ENCODE data around the gene KIF5A.
"Not testable (repeated sequence)": the region's sequence is repeated elsewhere in the genome, so short reads cannot be mapped to it uniquely, and the experiment has no call there.

The KIF5A gene

GRCh38 chr12:57513266-57513665 lies 36.6 kb upstream of the KIF5A start:
- Histone ChIP-seq H2BK15ac (ENCODE audit: low read length) (no peak overlapping the region), H3K23ac (ENCODE audit: low read depth, low read length, poor library complexity) (no peak overlapping the region), H3K4me1 (ENCODE audit: control insufficient read depth in 2 of 2, insufficient read depth in 1 of 2, low read depth in 1 of 2, low read length in 2 of 2) (no peaks in the 10 kb centered on the region), H3K79me1 (ENCODE audit: low read depth, low read length) (no peaks in the 10 kb centered on the region), H3K36me3 (replicated peaks in 1 of 2; ENCODE audit: control insufficient read depth in 2 of 2, insufficient read depth in 2 of 2, low read length in 2 of 2) (peaks cover 47 to 96% of the 10 kb centered on the region in 2 donors), H4K8ac (ENCODE audit: low read depth, low read length) (no peak overlapping the region), H4K91ac (ENCODE audit: low read depth, low read length, poor library complexity) (no peak overlapping the region), H3K27me3 (ENCODE audit: control insufficient read depth in 3 of 3, insufficient read depth in 3 of 3, low read depth in 1 of 3, low read length in 3 of 3) (no peaks in the 10 kb centered on the region), H3K4me2 (ENCODE audit: insufficient read depth, low read length, poor library complexity, severe bottlenecking) (no peak overlapping the region), H2BK120ac (ENCODE audit: low read depth, low read length) (no peak overlapping the region), H3K9ac (ENCODE audit: low read depth, low read length, poor library complexity) (no peak overlapping the region), H3K4ac (ENCODE audit: low read length) (no peak overlapping the region), H2BK12ac (ENCODE audit: low read length) (no peak overlapping the region), H3K9me3 (replicated peaks in 1 of 2; ENCODE audit: control insufficient read depth in 2 of 2, insufficient read depth in 1 of 2, low read depth in 1 of 2, low read length in 2 of 2) (peaks cover 0 to 2% of the 10 kb centered on the region in 2 donors), H3K4me3 (ENCODE audit: low read length in 2 of 2) (no peak overlapping the region), H2BK5ac (ENCODE audit: low read length) (no peak overlapping the region), H3K14ac (ENCODE audit: low read length) (no peak overlapping the region), H3K18ac (ENCODE audit: low read length) (no peak overlapping the region), H3K27ac (replicated peaks; ENCODE audit: low read length) (no peak overlapping the region), H2AFZ (ENCODE audit: low read length) (no peak overlapping the region), H2AK5ac (ENCODE audit: low read depth, low read length) (no peak overlapping the region)
- no CpG with 5 or more reads among the region's 5 CpGs for WGBS, 2 donors (ENCODE audit: extremely low coverage in 2 of 2, insufficient read length in 2 of 2, insufficient replicate concordance in 1 of 2)
- DNase-seq (ENCODE audit: low spot score) = no peak

GRCh38 chr12:57513677-57514076 lies 36.2 kb upstream of the KIF5A start:
- not testable (repeated sequence) for H3K79me1 ChIP-seq (ENCODE audit: low read depth, low read length); H4K8ac ChIP-seq (ENCODE audit: low read depth, low read length); DNase-seq (ENCODE audit: low spot score); H2BK5ac ChIP-seq (ENCODE audit: low read length); H3K4me3 ChIP-seq (ENCODE audit: low read length in 2 of 2); H3K23ac ChIP-seq (ENCODE audit: low read depth, low read length, poor library complexity); H3K18ac ChIP-seq (ENCODE audit: low read length); H2BK15ac ChIP-seq (ENCODE audit: low read length); H2AK5ac ChIP-seq (ENCODE audit: low read depth, low read length); H4K91ac ChIP-seq (ENCODE audit: low read depth, low read length, poor library complexity); H2BK120ac ChIP-seq (ENCODE audit: low read depth, low read length); H3K4ac ChIP-seq (ENCODE audit: low read length); H3K27ac ChIP-seq (replicated peaks; ENCODE audit: low read length); H3K9me3 ChIP-seq (replicated peaks in 1 of 2; ENCODE audit: control insufficient read depth in 2 of 2, insufficient read depth in 1 of 2, low read depth in 1 of 2, low read length in 2 of 2); H2BK12ac ChIP-seq (ENCODE audit: low read length); H3K9ac ChIP-seq (ENCODE audit: low read depth, low read length, poor library complexity); H3K4me2 ChIP-seq (ENCODE audit: insufficient read depth, low read length, poor library complexity, severe bottlenecking); H3K14ac ChIP-seq (ENCODE audit: low read length); H2AFZ ChIP-seq (ENCODE audit: low read length); H3K27me3 ChIP-seq (ENCODE audit: control insufficient read depth in 3 of 3, insufficient read depth in 3 of 3, low read depth in 1 of 3, low read length in 3 of 3); H3K4me1 ChIP-seq (ENCODE audit: control insufficient read depth in 2 of 2, insufficient read depth in 1 of 2, low read depth in 1 of 2, low read length in 2 of 2)
- peaks cover 47 to 97% of the 10 kb centered on the region in 2 donors for H3K36me3 ChIP-seq (replicated peaks in 1 of 2; ENCODE audit: control insufficient read depth in 2 of 2, insufficient read depth in 2 of 2, low read length in 2 of 2)
- no CpG with 5 or more reads among the region's 6 CpGs for WGBS, 2 donors (ENCODE audit: extremely low coverage in 2 of 2, insufficient read length in 2 of 2, insufficient replicate concordance in 1 of 2)

- H2BK12ac ChIP-seq (ENCODE audit: low read length); H3K9ac ChIP-seq (ENCODE audit: low read depth, low read length, poor library complexity); H2BK120ac ChIP-seq (ENCODE audit: low read depth, low read length); H3K18ac ChIP-seq (ENCODE audit: low read length); H2AK5ac ChIP-seq (ENCODE audit: low read depth, low read length); H3K14ac ChIP-seq (ENCODE audit: low read length); H3K27ac ChIP-seq (replicated peaks; ENCODE audit: low read length); H3K4ac ChIP-seq (ENCODE audit: low read length); H3K23ac ChIP-seq (ENCODE audit: low read depth, low read length, poor library complexity); H3K4me3 ChIP-seq (ENCODE audit: low read length in 2 of 2); H3K79me1 ChIP-seq (ENCODE audit: low read depth, low read length); H4K91ac ChIP-seq (ENCODE audit: low read depth, low read length, poor library complexity); H2AFZ ChIP-seq (ENCODE audit: low read length); DNase-seq (ENCODE audit: low spot score); H3K4me2 ChIP-seq (ENCODE audit: insufficient read depth, low read length, poor library complexity, severe bottlenecking); H2BK15ac ChIP-seq (ENCODE audit: low read length); H3K4me1 ChIP-seq (ENCODE audit: control insufficient read depth in 2 of 2, insufficient read depth in 1 of 2, low read depth in 1 of 2, low read length in 2 of 2); H2BK5ac ChIP-seq (ENCODE audit: low read length); H4K8ac ChIP-seq (ENCODE audit: low read depth, low read length); H3K27me3 ChIP-seq (ENCODE audit: control insufficient read depth in 3 of 3, insufficient read depth in 3 of 3, low read depth in 1 of 3, low read length in 3 of 3); H3K9me3 ChIP-seq (replicated peaks in 1 of 2; ENCODE audit: control insufficient read depth in 2 of 2, insufficient read depth in 1 of 2, low read depth in 1 of 2, low read length in 2 of 2): not testable (repeated sequence)
- WGBS, 2 donors (ENCODE audit: extremely low coverage in 2 of 2, insufficient read length in 2 of 2, insufficient replicate concordance in 1 of 2) = no CpG with 5 or more reads among the region's 9 CpGs
- peaks cover 47 to 96% of the 10 kb centered on the region in 2 donors for H3K36me3 ChIP-seq (replicated peaks in 1 of 2; ENCODE audit: control insufficient read depth in 2 of 2, insufficient read depth in 2 of 2, low read length in 2 of 2)
Measured at GRCh38 chr12:57514246-57514645, 35.6 kb upstream of the KIF5A start.

GRCh38 chr12:57514720-57515407 lies 35.0 kb upstream of the KIF5A start:
- no peak overlapping the region for H3K14ac ChIP-seq (ENCODE audit: low read length)
- no peak overlapping the region for H2AFZ ChIP-seq (ENCODE audit: low read length)
- no peak for DNase-seq (ENCODE audit: low spot score)
- no peak overlapping the region for H2BK12ac ChIP-seq (ENCODE audit: low read length)
- no CpG with 5 or more reads among the region's 9 CpGs for WGBS, 2 donors (ENCODE audit: extremely low coverage in 2 of 2, insufficient read length in 2 of 2, insufficient replicate concordance in 1 of 2)
- H2AK5ac ChIP-seq (ENCODE audit: low read depth, low read length) = no peak overlapping the region
- no peak overlapping the region for H2BK15ac ChIP-seq (ENCODE audit: low read length)
- H3K4me1 ChIP-seq (ENCODE audit: control insufficient read depth in 2 of 2, insufficient read depth in 1 of 2, low read depth in 1 of 2, low read length in 2 of 2) = peaks cover 3 to 7% of the 10 kb centered on the region in 2 donors
- H3K23ac ChIP-seq (ENCODE audit: low read depth, low read length, poor library complexity) = no peak overlapping the region
- H3K9me3 ChIP-seq (replicated peaks in 1 of 2; ENCODE audit: control insufficient read depth in 2 of 2, insufficient read depth in 1 of 2, low read depth in 1 of 2, low read length in 2 of 2) = no peaks in the 10 kb centered on the region
- no peak overlapping the region for H4K8ac ChIP-seq (ENCODE audit: low read depth, low read length)
- no peak overlapping the region for H3K9ac ChIP-seq (ENCODE audit: low read depth, low read length, poor library complexity)
- no peak overlapping the region for H3K4me3 ChIP-seq (ENCODE audit: low read length in 2 of 2)
- H3K4ac ChIP-seq (ENCODE audit: low read length) = no peak overlapping the region
- no peak overlapping the region for H3K18ac ChIP-seq (ENCODE audit: low read length)
- no peak overlapping the region for H2BK120ac ChIP-seq (ENCODE audit: low read depth, low read length)
- H3K79me1 ChIP-seq (ENCODE audit: low read depth, low read length) = no peaks in the 10 kb centered on the region
- peaks cover 47 to 96% of the 10 kb centered on the region in 2 donors for H3K36me3 ChIP-seq (replicated peaks in 1 of 2; ENCODE audit: control insufficient read depth in 2 of 2, insufficient read depth in 2 of 2, low read length in 2 of 2)
- H4K91ac ChIP-seq (ENCODE audit: low read depth, low read length, poor library complexity) = no peak overlapping the region
- H3K27me3 ChIP-seq (ENCODE audit: control insufficient read depth in 3 of 3, insufficient read depth in 3 of 3, low read depth in 1 of 3, low read length in 3 of 3) = peaks cover 0 to 1% (median 0%) of the 10 kb centered on the region in 3 experiments
- H3K4me2 ChIP-seq (ENCODE audit: insufficient read depth, low read length, poor library complexity, severe bottlenecking) = no peak overlapping the region
- no peak overlapping the region for H2BK5ac ChIP-seq (ENCODE audit: low read length)
- H3K27ac ChIP-seq (replicated peaks; ENCODE audit: low read length) = no peak overlapping the region

All from neuronal stem cell (in vitro differentiated cells).